Stimulated activated CD4-positive, alpha-beta T cell treated with anti-CD3 and anti-CD28 coated beads, Interleukin-1b, Interleukin-23, amount 100 ng/mL, for 24 hours (primary cell): Measurements from ENCODE around the gene PGA5.
A peak's percentile ranks its signal among the peaks of the same experiment; 100 is the strongest.
"Not testable (repeated sequence)": the region's sequence is repeated elsewhere in the genome, so short reads cannot be mapped to it uniquely, and the experiment has no call there.

Source experiments
- DNase-seq, 4 experiments: peaks; one replicate each; pipeline ENCODE4 v3.0.0-alpha.2; 2020; ENCODE audit warnings: low read depth in 4 of 4, low spot score in 1 of 4

The PGA5 gene

GRCh38 chr11:61226457-61227137, 14.4 kb upstream of the PGA5 start:
- not testable (repeated sequence) for DNase-seq

GRCh38 chr11:61229458-61229857, 11.5 kb upstream of the PGA5 start:
- DNase-seq, result not testable (repeated sequence)

- not testable (repeated sequence) for DNase-seq
Measured at GRCh38 chr11:61231033-61231432, 9.9 kb upstream of the PGA5 start.

GRCh38 chr11:61231585-61231984, 9.4 kb upstream of the PGA5 start:
- DNase-seq, result not testable (repeated sequence)

- not testable (repeated sequence) for DNase-seq
Measured at GRCh38 chr11:61232548-61233145, 8.3 kb upstream of the PGA5 start.

- not testable (repeated sequence) for DNase-seq
Measured at GRCh38 chr11:61237130-61237529, 3.8 kb upstream of the PGA5 start.

- not testable (repeated sequence) for DNase-seq
Measured at GRCh38 chr11:61240288-61240687, 687 bp upstream of the PGA5 start.

- DNase-seq, result not testable (repeated sequence)
Measured at GRCh38 chr11:61241526-61241925, 551 bp downstream of the PGA5 start.

- not testable (repeated sequence) for DNase-seq
Measured at GRCh38 chr11:61245284-61245964, 4.4 kb downstream of the PGA5 start.

GRCh38 chr11:61248071-61248470, 7.1 kb downstream of the PGA5 start:
- not testable (repeated sequence) for DNase-seq

- not testable (repeated sequence) for DNase-seq
Measured at GRCh38 chr11:61249201-61249600, 8.2 kb downstream of the PGA5 start.

GRCh38 chr11:61250796-61251765, 10.1 kb downstream of the PGA5 start:
- DNase-seq, result not testable (repeated sequence)

GRCh38 chr11:61252332-61252731, 11.4 kb downstream of the PGA5 start:
- not testable (repeated sequence) for DNase-seq

- peak; percentile 25 to 49 (median 40) for DNase-seq
Measured at GRCh38 chr11:61254403-61255025, 13.5 kb downstream of the PGA5 start.

GRCh38 chr11:61256710-61257482, 15.9 kb downstream of the PGA5 start:
- no peak for DNase-seq

- DNase-seq, result no peak
Measured at GRCh38 chr11:61258546-61258945, 17.6 kb downstream of the PGA5 start.

- DNase-seq, result no peak
Measured at GRCh38 chr11:61259363-61259762, 18.4 kb downstream of the PGA5 start.

- no peak for DNase-seq
Measured at GRCh38 chr11:61264371-61264770, 23.4 kb downstream of the PGA5 start.

- DNase-seq, result no peak
Measured at GRCh38 chr11:61264795-61265194, 23.8 kb downstream of the PGA5 start.

GRCh38 chr11:61265357-61265756, 24.4 kb downstream of the PGA5 start:
- no peak for DNase-seq
